GM18870 (cell line): ENCODE data around the gene NUP214.
"Not testable (repeated sequence)": the region's sequence is repeated elsewhere in the genome, so short reads cannot be mapped to it uniquely, and the experiment has no call there.

Source experiments
- ATAC-seq: cut with Tn5 transposase; IDR thresholded peaks from one replicate; pipeline ENCODE4 v1.9.1; 2021; ENCODE audit warnings: moderate library complexity; ENCODE audit not compliant: unreplicated experiment

Gene NUP214

DNA sequence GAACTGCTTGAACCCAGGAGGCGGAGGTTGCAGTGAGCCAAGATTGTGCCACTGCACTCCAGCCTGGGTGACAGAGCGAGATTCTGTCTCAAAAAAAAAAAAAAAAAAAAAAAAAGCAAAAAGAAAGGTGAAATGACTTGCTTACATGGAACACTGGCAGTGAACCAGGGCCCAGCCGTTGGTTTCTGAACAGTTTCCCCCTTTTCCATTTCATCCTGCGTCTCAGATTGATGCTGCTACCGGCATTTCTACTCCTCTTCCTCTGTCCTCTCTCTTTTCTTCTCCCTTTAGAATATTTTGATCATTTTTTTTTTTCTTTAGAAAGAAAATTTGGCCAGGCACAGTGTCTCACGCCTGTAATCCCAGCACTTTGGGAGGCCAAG, 10.0 kb upstream of the NUP214 start:
- not testable (repeated sequence) for ATAC-seq

DNA sequence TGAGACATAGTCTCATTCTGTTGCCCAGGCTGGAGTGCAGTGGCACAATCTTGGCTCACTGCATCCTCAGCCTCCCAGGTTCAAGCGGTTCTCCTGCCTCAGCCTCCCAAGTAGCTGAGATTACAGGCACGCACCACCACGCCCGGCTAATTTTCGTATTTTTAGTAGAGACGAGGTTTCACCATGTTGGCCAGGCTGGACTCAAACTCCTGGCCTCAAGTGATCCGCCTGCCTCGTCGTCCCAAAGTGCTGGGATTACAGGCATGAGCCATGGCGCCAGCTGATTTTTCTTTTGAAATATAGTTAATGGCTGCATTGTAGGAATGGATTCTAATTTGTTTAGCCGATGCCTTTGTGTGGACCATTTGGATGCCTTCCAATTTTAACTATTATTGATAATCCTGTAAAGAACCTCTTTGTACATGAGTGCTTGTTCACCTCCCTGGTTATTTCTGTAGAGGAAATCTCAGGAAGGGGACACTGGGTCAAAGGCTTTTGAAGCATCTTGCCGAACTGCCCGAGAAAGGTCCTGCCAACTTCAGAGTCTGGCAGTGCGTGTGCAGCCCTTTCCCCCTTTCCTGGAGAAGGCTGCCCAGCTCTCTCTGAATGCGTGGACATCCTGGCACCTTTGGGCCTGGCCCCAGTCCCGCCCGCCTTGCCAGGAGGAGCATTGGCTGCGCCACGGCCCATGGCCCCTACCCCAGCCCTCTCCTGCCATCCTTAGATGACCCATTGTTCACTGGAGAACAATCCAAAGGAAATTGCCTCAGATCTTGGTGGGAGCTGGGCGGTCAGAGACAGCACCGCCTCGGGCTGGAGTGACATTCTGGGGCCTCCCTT, 8.9 kb upstream of the NUP214 start:
- ATAC-seq, result no peak

DNA sequence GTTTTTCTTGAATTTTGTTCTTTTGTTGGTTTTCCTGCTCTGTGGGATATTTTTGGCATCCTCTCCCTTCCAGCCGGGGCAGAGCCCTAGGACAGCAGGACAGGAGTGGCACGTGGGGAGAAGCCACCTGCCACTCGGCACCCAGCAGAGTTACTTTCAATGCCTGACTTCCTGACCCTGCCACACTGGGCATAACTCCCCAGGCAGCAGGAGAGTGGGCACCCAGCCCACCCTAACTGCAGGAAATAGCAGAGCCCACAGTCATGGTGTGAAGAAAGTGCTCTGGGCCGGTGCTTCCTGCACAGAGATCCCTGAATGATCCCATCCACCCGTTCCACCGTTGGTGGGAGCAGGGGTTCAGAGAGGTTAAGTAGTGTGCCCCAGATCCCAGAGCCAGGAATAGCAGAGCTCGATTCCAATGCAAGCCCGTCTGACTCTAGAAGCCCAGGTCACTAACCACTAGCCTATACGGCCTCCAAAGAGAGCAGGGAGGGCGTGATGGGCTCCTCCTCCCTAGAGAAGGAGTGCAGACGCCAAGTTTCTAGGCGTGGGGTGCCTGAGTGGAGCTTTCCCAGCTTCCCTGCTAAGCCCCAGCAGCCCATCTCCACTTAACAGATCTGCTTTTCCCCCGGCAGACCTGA, 8.1 kb upstream of the NUP214 start:
- ATAC-seq, result no peak

DNA sequence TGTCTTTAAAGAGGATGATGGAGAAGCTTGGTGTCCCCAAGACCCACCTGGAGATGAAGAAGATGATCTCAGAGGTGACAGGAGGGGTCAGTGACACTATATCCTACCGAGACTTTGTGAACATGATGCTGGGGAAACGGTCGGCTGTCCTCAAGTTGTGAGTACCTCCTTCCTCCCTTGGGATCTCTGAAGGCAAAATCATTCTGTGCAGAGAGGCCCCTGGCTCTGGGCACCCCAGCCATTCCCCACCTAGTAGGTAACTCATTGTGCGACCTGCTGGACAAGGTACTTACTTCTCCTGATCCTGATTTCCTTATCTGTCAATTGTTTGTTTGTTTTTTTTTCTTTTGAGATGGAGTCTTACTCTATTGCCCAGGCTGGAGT, 7.6 kb upstream of the NUP214 start:
- ATAC-seq, result no peak

DNA sequence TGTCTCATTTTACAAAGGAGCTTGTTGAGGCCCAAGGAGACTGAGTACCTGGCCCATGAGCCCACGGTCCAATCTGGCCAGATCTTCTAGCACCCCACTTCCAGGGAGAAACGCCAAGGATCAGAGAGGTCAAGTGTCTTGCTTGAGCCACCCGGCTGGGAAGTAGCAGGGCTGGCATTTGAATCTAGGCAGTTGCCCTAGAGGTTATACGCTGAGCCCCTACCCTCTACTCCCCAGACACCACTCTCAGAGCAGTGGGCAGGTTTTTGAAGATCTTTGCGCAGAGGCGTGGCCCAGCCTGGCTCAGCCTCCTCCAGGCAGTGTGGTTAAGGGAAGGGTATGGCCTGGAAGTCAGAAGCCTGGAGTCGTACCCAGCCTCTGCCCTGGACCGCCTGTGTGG, 5.8 kb upstream of the NUP214 start:
- ATAC-seq, result no peak

DNA sequence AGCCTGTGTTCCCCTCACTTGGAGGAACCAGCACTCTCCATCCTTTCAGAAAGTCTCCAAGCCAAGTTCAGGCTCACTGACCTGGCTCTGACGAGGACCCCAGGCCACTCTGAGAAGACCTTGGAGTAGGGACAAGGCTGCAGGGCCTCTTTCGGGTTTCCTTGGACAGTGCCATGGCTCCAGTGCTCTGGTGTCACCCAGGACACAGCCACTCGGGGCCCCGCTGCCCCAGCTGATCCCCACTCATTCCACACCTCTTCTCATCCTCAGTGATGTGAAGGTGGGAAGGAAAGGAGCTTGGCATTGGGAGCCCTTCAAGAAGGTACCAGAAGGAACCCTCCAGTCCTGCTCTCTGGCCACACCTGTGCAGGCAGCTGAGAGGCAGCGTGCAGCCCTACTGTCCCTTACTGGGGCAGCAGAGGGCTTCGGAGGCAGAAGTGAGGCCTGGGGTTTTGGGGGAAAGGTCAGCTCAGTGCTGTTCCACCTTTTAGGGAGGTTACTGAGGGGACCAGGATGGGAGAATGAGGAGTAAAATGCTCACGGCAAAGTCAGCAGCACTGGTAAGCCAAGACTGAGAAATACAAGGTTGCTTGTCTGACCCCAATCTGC, 4.7 kb upstream of the NUP214 start:
- ATAC-seq, result no peak

DNA sequence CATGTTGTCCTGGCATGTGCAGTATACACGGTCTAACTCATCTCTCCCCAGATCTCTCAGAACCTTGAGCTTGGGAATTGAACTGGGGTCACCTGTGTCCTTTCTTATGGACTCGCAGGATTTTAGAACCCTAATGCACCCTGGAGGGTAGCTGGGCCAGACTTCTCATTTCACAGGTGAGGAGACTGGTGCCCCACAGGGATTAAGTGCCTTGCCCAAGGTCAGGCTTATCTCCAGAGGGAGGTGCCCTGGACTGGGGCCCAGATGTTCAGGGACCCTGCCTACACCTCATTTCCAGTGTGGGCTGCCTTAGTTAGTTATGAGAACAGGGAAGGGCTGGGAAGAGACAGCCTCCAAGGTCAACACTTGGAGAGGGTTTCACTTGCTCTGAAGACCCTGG, 4.0 kb upstream of the NUP214 start:
- ATAC-seq, result no peak

DNA sequence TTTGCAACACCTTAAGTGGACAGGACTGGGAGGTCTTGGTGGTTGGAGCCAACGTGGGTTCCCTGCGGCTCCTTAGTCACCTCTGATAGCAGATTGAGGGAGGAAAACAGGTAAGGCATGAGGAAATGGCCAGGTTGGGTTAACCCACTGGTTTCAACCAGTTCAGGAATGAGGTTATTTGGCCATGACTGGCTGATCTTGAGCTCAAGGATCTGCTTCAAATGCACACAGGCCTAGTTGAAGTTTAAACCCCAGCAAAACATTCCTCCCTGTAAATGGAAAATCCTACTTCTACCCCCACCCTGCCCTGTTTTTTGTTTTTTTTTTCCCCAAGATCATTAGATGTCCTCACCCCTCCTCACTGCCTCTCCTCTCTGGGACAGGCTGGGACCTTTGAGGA, 3.2 kb upstream of the NUP214 start:
- ATAC-seq, result no peak

DNA sequence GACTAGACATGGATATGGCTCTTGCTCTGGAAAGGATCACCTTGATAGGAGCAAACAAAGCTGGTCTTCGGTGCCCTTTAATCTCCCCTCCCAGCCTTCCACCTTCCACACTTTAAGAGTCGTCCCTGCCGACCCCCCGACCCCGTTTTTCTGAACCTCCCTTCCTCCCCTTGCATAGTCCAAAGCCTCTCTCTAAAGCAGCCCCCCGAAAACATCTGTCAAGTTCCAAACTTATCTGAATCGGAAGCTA, 423 bp upstream of the NUP214 start:
- ATAC-seq, result no peak

DNA sequence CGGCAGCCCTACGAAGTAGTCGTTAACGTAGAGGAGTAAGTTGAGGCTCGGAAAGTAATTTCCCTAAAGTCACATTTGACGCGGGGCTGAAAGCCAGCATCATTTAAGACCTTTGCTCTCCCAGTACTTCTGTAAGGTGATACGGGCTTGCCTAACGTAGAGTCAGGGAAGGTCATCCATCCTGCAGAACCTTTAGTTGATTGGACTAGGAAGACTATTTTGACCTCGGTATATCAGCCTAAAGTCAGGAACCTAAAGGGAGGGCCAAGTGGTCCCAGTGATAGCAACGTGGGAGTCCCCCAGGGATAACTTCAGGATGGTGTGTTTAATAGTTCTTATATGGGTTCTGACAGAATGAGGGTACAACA, 657 bp downstream of the NUP214 start:
- peak; percentile 10 for ATAC-seq

DNA sequence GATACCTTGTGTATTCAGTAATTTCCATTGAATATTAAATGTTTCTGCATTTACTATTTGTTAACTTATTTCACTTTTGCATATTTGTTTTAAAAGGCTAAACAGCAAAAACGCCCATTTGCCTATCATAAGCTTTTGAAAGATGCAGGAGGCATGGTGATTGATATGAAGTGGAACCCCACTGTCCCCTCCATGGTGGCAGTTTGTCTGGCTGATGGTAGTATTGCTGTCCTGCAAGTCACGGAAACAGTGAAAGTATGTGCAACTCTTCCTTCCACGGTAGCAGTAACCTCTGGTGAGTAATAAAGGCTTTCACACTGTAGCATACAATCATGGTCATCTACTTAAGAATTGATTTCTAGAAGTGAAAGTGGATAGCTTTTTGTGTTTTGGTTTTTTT, 3.8 kb downstream of the NUP214 start:
- ATAC-seq, result no peak

DNA sequence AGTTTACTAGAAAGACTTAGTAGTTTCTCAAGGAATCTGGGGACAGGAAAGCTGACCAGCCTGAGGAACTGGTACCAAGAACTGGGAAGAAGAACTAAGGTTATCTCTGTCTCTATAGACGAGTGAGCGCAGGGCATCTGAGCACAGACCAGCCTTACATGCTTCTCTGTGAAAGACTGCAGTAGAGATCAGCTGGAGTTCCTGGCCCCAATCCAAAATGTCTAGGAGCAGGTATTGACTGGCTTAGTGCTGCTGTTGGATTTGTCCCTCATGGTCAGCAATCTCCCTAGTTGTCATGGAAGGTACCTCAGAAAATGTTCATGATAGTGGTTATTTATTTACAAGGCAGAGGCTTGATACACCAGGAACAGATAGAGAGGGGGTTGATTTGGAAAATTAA, 13.3 kb downstream of the NUP214 start:
- ATAC-seq, result no peak

DNA sequence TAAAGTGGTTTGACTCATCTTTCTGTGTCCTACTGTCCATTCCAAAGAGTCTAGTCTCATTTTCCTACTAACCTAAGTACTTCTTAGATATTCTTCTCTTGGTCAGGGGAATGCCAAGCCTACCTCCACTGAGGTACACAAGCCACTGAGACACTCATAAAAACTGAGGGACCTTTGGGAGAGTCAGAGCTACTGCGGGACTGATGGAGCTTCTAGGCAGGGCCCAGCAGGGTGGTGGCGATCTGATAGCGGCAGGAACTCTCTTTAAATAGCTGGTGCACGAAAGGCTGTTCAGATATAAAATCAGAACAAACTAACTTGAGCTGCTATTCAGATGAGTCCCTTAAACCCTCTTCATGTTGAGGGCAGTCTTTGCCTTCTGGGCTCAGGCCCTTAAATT, 14.7 kb downstream of the NUP214 start:
- ATAC-seq, result no peak

DNA sequence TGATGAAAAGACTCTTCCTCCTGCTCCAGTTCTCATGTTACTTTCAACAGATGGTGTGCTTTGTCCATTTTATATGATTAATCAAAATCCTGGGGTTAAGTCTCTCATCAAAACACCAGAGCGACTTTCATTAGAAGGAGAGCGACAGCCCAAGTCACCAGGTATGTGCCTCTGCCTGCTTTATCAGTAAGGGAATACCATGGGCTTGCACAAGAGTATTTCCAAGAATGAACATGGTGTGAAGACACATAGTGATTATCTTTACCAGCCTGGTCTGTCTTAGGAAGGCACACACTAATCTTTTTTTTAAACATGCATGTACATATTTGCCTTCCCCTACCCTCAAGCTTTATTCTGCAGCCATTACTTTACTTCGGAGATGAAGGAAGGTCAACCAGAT, 15.2 kb downstream of the NUP214 start:
- no peak for ATAC-seq

DNA sequence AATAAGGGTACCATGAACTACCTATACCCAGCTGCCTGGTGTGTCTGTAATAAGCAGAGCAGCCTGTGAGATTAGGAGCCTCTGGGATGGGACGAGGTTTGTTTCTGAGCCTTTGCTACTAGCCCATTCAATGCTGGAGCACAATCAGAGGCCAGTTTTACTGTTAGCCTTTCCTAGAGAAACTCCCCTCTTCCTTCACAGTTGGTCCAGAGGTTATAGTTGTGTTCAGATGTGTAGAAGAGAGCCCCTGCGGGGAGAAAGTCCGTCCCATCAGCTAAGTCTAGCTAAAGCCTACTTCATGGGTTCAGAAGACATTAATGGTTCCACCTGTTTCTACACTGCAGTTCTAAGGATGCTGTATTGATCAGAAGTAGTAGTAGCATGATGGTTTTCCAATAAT, 16.8 kb downstream of the NUP214 start:
- ATAC-seq, result no peak

DNA sequence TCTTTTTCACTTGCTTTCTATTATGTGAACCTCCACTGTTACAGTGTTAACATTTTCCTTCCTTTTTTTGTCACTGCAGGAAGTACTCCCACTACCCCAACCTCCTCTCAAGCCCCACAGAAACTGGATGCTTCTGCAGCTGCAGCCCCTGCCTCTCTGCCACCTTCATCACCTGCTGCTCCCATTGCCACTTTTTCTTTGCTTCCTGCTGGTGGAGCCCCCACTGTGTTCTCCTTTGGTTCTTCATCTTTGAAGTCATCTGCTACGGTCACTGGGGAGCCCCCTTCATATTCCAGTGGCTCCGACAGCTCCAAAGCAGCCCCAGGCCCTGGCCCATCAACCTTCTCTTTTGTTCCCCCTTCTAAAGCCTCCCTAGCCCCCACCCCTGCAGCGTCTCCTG, 18.8 kb downstream of the NUP214 start:
- ATAC-seq, result no peak

DNA sequence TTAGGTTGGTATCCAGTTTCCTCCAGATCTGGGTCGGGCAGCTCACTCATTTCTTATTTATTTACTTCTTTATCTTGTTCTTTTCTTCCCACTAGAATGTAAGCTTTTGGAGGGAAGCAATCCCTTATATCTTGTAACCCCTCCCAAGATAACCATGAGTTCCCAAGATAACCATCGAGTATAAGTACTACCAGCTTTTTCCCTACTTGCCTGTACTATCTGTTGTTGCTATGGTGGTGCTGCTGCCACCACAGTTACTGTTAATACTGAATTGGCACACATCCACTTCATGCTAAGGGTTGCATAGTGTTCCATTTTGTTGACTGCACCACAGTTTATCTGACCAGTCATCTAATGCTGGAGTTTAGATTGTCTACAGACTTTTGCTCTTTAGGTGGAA, 19.9 kb downstream of the NUP214 start:
- ATAC-seq, result no peak

DNA sequence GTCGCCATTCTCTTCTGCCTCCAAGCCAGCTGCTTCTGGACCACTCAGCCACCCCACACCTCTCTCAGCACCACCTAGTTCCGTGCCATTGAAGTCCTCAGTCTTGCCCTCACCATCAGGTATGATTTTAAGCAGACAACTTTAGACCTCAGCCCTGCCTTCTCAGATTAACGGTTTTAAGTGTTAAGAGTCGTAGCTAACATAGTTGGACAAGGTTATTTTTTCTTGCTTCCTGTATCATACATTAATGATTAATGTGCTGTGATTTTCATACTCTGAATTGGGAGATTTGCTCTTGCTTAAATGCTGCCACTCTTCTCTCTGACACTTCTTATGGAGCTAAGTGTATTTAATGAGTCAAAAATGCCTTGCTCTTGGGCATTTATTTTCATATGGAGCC, 20.8 kb downstream of the NUP214 start:
- ATAC-seq, result no peak

DNA sequence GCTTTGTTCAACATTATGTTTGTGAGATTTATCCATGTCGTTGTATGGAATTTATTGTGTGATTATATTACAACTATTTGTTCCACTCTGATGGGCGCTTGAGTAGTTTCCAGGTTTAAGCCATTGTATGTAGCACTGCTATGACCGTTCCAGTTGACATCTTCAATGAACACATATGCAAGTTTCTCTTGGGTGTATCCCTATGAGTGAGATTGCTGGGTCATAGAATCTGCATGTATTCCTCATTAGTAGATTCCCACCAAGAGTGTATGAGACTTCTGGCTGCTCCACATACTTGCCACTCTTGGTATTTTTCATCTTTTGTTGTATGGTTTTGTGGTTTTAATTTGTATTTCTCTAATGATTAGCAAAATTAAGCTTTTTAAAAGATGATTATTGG, 22.9 kb downstream of the NUP214 start:
- ATAC-seq, result no peak

DNA sequence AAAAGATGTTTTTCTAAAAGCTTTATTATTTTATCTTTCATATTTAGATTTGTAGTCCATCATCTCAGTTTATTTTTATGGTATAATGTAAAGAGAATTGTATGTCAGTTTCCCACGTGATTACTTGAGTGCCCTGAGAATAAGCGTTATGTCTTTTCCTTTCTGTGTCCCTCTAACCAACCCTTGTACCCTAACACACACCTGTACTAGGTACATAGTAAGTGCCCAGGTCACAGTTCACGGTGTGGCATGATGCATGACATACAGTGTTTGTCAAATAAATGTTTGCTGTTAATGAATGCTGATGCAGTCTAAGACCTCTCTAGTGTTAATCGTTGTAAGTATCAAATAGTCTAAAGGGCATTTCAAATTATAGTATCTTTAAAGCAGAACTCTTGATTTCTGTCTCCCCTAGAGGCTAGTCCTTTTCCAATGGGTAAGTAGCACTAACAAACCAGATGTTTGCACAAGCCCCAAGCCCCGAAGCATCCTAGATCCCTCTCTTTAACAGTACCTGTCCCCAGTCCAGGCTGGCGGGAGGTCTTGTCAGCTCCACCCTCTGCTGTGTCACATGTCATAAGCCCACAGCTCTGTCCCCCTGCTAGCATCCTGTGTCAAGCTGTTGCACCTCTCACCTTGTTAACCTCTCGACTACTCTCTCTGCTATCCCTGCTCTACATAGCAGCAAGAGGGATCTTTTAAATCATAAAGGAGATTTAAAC, 23.7 kb downstream of the NUP214 start:
- no peak for ATAC-seq

DNA sequence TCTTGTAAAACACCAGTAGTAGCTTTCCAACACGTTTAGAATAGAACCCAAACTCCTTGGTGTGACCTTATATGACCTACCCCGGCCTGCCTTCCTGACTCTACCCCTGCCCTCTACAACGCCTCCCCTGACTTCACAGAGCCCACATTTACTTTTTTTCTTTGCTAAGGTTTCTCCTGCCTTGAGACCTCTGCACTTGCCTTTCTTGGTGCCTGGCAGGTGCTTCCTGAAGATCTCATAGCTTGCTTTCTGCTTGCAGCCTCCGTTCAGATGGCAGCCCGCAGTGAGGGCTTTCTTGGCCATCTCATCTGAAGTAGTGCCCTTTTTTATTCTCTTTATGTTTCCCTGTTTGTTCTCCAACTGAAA, 24.3 kb downstream of the NUP214 start:
- ATAC-seq, result no peak

DNA sequence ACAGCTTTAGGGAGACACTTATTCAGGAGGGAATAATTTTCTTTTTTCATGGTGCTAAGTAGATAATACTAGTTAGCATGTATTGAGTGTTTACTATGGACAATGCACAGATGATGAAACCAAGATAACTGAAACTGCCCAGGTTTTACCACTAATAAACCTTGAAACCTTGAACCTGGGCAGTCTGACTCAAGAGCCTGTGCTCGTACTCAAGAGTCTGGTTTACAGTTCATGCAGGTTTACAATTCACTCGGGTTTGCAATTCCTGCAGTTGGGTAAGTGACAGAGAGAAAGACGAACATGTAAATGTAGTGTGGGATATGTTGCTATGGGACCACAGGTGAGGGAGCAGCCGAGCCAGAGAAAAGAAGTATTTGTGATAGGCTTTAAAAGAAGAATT, 28.2 kb downstream of the NUP214 start:
- ATAC-seq, result no peak
